HFF-Myc (cell line): Measurements from ENCODE around the gene SLC26A8.

ENCODE experiments used
- DNase-seq: peaks from one replicate; pipeline ENCODE4 v3.0.0-alpha.2; 2011; ENCODE audit warnings: low read depth; ENCODE audit errors: extremely low read depth
- H3K4me3 ChIP-seq: replicated peaks from 2 replicates; pipeline ENCODE4 v1.5.1; 2011; ENCODE audit warnings: low read depth, mild to moderate bottlenecking, control low read depth, low read length
- CTCF ChIP-seq: IDR thresholded peaks from 2 replicates; pipeline ENCODE4 v1.5.1; 2012; ENCODE audit warnings: mild to moderate bottlenecking, low read depth, low read length, control low read depth; ENCODE audit errors: missing control alignments

Gene SLC26A8

GRCh38 chr6:36054415-36054814, 30.0 kb upstream of the SLC26A8 start:
- no peak for DNase-seq
- TF ChIP-seq CTCF: no peak
- H3K4me3 ChIP-seq: no peak overlapping the region

- no peak overlapping the region for H3K4me3 ChIP-seq
- no peak for DNase-seq
- no peak for TF ChIP-seq CTCF
Measured at GRCh38 chr6:36053878-36054277, 29.4 kb upstream of the SLC26A8 start.

GRCh38 chr6:36052097-36052496, 27.7 kb upstream of the SLC26A8 start:
- no peak overlapping the region for H3K4me3 ChIP-seq
- TF ChIP-seq CTCF: no peak

GRCh38 chr6:36050947-36051710, 26.7 kb upstream of the SLC26A8 start:
- no peak for DNase-seq
- no peak overlapping the region for H3K4me3 ChIP-seq
- TF ChIP-seq CTCF: no peak

More at GRCh38 chr6:36052097-36052496, 27.7 kb upstream of the SLC26A8 start:
- no peak for DNase-seq

- TF ChIP-seq CTCF: no peak
- DNase-seq: no peak
- H3K4me3 ChIP-seq: no peak overlapping the region
Measured at GRCh38 chr6:36050305-36050704, 25.9 kb upstream of the SLC26A8 start.

GRCh38 chr6:36049582-36049981, 25.1 kb upstream of the SLC26A8 start:
- no peak overlapping the region for H3K4me3 ChIP-seq
- DNase-seq: no peak
- TF ChIP-seq CTCF: no peak
